RWPE2 (cell line): ENCODE measurements around the gene JTB.
A peak's percentile ranks its signal among the peaks of the same experiment; 100 is the strongest.

Experiments
- ATAC-seq: fragments of 200-7000 bp; cut with Tn5 transposase; 3 replicates; pipeline ENCODE4 v1.9.1; 2021; ENCODE audit warnings: low read depth
- DNase-seq: peaks from one replicate; pipeline ENCODE4 v3.0.0-alpha.2; 2020; ENCODE audit warnings: low spot score
- H3K27ac ChIP-seq: fragments of 450-650 bp; 2 replicates; pipeline ENCODE4 v1.5.1; 2017; ENCODE audit warnings: mild to moderate bottlenecking; ENCODE audit not compliant: poor library complexity, severe bottlenecking
- H3K27me3 ChIP-seq: fragments of 250-450 bp; sonication (Bioruptor Pico); 2 replicates; pipeline ENCODE4 v1.5.1; 2021; ENCODE audit warnings: mild to moderate bottlenecking, moderate library complexity; ENCODE audit not compliant: insufficient read depth, poor library complexity, severe bottlenecking
- H3K36me3 ChIP-seq: fragments of 250-450 bp; sonication (Bioruptor Pico); 2 replicates; pipeline ENCODE4 v1.5.1; 2020; ENCODE audit warnings: low read depth, mild to moderate bottlenecking, moderate library complexity
- H3K4me1 ChIP-seq: fragments of 250-450 bp; sonication (Bioruptor Pico); 2 replicates; pipeline ENCODE4 v1.5.1; 2021; ENCODE audit warnings: mild to moderate bottlenecking, moderate library complexity; ENCODE audit not compliant: insufficient read depth, poor library complexity, severe bottlenecking
- H3K4me3 ChIP-seq: fragments of 250-450 bp; sonication (Bioruptor Pico); 2 replicates; pipeline ENCODE4 v1.5.1; 2021; ENCODE audit warnings: mild to moderate bottlenecking, moderate library complexity; ENCODE audit not compliant: severe bottlenecking
- H3K9me3 ChIP-seq: fragments of 250-450 bp; sonication (Bioruptor Pico); 2 replicates; pipeline ENCODE4 v1.5.1; 2021; ENCODE audit warnings: mild to moderate bottlenecking, moderate library complexity; ENCODE audit not compliant: severe bottlenecking
- CTCF ChIP-seq: fragments of 450-650 bp; IDR thresholded peaks from one replicate; pipeline ENCODE4 v1.5.1; 2017; ENCODE audit warnings: mild to moderate bottlenecking, moderate library complexity; ENCODE audit not compliant: poor library complexity, severe bottlenecking

The JTB gene

GRCh38 chr1:153968972-153969371 is 8.5 kb downstream of the JTB start:
- H3K27me3 ChIP-seq: no peaks in the 10 kb centered on the region
- TF ChIP-seq CTCF: no peak
- DNase-seq: no peak
- no peak for ATAC-seq
- H3K36me3 ChIP-seq: peaks cover 1% of the 10 kb centered on the region
- H3K4me1 ChIP-seq: peaks cover 11% of the 10 kb centered on the region
- no peak overlapping the region for H3K27ac ChIP-seq
- no peak overlapping the region for H3K4me3 ChIP-seq
- H3K9me3 ChIP-seq: no peaks in the 10 kb centered on the region

- DNase-seq: no peak
- TF ChIP-seq CTCF: no peak
- Histone ChIP-seq H3K27me3 (no peaks in the 10 kb centered on the region), H3K9me3 (no peaks in the 10 kb centered on the region), H3K4me3 (peak overlapping the region; percentile 44), H3K4me1 (peaks cover 11% of the 10 kb centered on the region), H3K27ac (peak overlapping the region; percentile 74), H3K36me3 (no peaks in the 10 kb centered on the region)
- ATAC-seq: no peak
These were observed 9.1 kb downstream of the JTB start for GRCh38 chr1:153968408-153968807.

GRCh38 chr1:153968000-153968363 is 9.5 kb downstream of the JTB start:
- peak overlapping the region; percentile 44 for H3K4me3 ChIP-seq
- H3K27me3 ChIP-seq: no peaks in the 10 kb centered on the region
- no peaks in the 10 kb centered on the region for H3K9me3 ChIP-seq
- ATAC-seq (no peak), DNase-seq (no peak)
- peak overlapping the region; percentile 74 for H3K27ac ChIP-seq
- H3K4me1 ChIP-seq: peaks cover 11% of the 10 kb centered on the region
- peak; percentile 19 for TF ChIP-seq CTCF
- no peaks in the 10 kb centered on the region for H3K36me3 ChIP-seq

- peaks cover 11% of the 10 kb centered on the region for H3K4me1 ChIP-seq
- TF ChIP-seq CTCF: peak; percentile 53
- H3K27ac ChIP-seq: peak within 1 kb of the TSS; percentile 74
- no peaks in the 10 kb centered on the region for H3K9me3 ChIP-seq
- H3K4me3 ChIP-seq: peak within 1 kb of the TSS; percentile 44
- DNase-seq: peak; percentile 97
- no peaks in the 10 kb centered on the region for H3K27me3 ChIP-seq
- H3K36me3 ChIP-seq: no peaks in the 10 kb centered on the region
- ATAC-seq: peak; percentile 80
These were observed 10.1 kb downstream of the JTB start, which contains the start of gene CREB3L4 for GRCh38 chr1:153967107-153967999. CREB3L4 (plus strand) TSS chr1:153967902; CDS start chr1:153968526, 624 bp downstream.

GRCh38 chr1:153963850-153964331 is 13.6 kb downstream of the JTB start:
- no peaks in the 10 kb centered on the region for H3K9me3 ChIP-seq
- H3K4me1 ChIP-seq: peaks cover 11% of the 10 kb centered on the region
- no peaks in the 10 kb centered on the region for H3K27me3 ChIP-seq
- H3K36me3 ChIP-seq: peaks cover 18% of the 10 kb centered on the region
- no peak for TF ChIP-seq CTCF
- ATAC-seq: peak; percentile 47
- H3K27ac ChIP-seq: peak overlapping the region; percentile 92
- H3K4me3 ChIP-seq: peak overlapping the region; percentile 54
- DNase-seq: peak; percentile 90
